HG03439 (cell line): ENCODE measurements around the gene UTP3.
A peak's percentile ranks its signal among the peaks of the same experiment; 100 is the strongest.
"Not testable (repeated sequence)": the region's sequence is repeated elsewhere in the genome, so short reads cannot be mapped to it uniquely, and the experiment has no call there.

Experiments used
- ATAC-seq: cut with Tn5 transposase; IDR thresholded peaks from one replicate; pipeline ENCODE4 v1.9.1; 2021; ENCODE audit warnings: mild to moderate bottlenecking, moderate library complexity; ENCODE audit not compliant: unreplicated experiment

The UTP3 gene

GRCh38 chr4:70687821-70688794 is at the start of gene UTP3:
UTP3 (plus strand) TSS chr4:70688532; CDS start chr4:70688678, 146 bp downstream.
- ATAC-seq = peak; percentile 96

- ATAC-seq = no peak
These were observed 48.1 kb upstream of the UTP3 start for GRCh38 chr4:70640192-70640591.

GRCh38 chr4:70650741-70651140 is 37.6 kb upstream of the UTP3 start:
- ATAC-seq = not testable (repeated sequence)

- no peak for ATAC-seq
These were observed 36.3 kb upstream of the UTP3 start for GRCh38 chr4:70651864-70652506.

- no peak for ATAC-seq
These were observed 33.7 kb upstream of the UTP3 start for GRCh38 chr4:70654605-70655011.

GRCh38 chr4:70657326-70657725 is 31.0 kb upstream of the UTP3 start:
- ATAC-seq = no peak

GRCh38 chr4:70658418-70658817 is 29.9 kb upstream of the UTP3 start:
- no peak for ATAC-seq

GRCh38 chr4:70660106-70660505 is 28.2 kb upstream of the UTP3 start:
- no peak for ATAC-seq

- ATAC-seq = peak; percentile 81
These were observed 26.9 kb upstream of the UTP3 start for GRCh38 chr4:70661309-70661922.

GRCh38 chr4:70666369-70666768 is 22.0 kb upstream of the UTP3 start, which contains the start of gene JCHAIN:
JCHAIN (minus strand) TSS chr4:70666508; CDS start chr4:70666490, 18 bp downstream.
- no peak for ATAC-seq

- peak; percentile 50 for ATAC-seq
These were observed 20.4 kb upstream of the UTP3 start for GRCh38 chr4:70667740-70668535.

- no peak for ATAC-seq
These were observed 17.9 kb upstream of the UTP3 start for GRCh38 chr4:70670332-70671014.

GRCh38 chr4:70671091-70671490 is 17.2 kb upstream of the UTP3 start:
- no peak for ATAC-seq

- ATAC-seq = no peak
These were observed 14.1 kb upstream of the UTP3 start for GRCh38 chr4:70674191-70674590.

- ATAC-seq = no peak
These were observed 13.6 kb upstream of the UTP3 start for GRCh38 chr4:70674731-70675130.

- ATAC-seq = no peak
These were observed 11.7 kb upstream of the UTP3 start for GRCh38 chr4:70676554-70677090.

GRCh38 chr4:70678383-70678999 is 9.8 kb upstream of the UTP3 start:
- ATAC-seq = peak; percentile 85

GRCh38 chr4:70680934-70681333 is 7.4 kb upstream of the UTP3 start:
- ATAC-seq = no peak

GRCh38 chr4:70681704-70682103 is 6.6 kb upstream of the UTP3 start:
- ATAC-seq = no peak
